H1 (cell line): ENCODE results near the gene NDUFV1. TPM values are rescaled to one million over a fixed set of nuclear protein-coding genes. Genes with fewer than 3 reads are reported as not detected.
"Not testable (repeated sequence)": the region's sequence is repeated elsewhere in the genome, so short reads cannot be mapped to it uniquely, and the experiment has no call there.

Experiments
- CTCF ChIA-PET: fragments of 300-600 bp; sonication (Branson Sonifier 250); formaldehyde crosslinking; loops from one replicate; lab custom pipeline; 2021; ENCODE audit not compliant: partially characterized antibody; lab: Charles Lee
- POLR2A ChIA-PET: fragments of 300-600 bp; sonication (Branson Sonifier 250); formaldehyde crosslinking; loops from one replicate; lab custom pipeline; 2021; ENCODE audit warnings: inconsistent platforms; ENCODE audit not compliant: partially characterized antibody; lab: Charles Lee
- DNase-seq, 2 experiments: peaks; one replicate each; pipeline versions ENCODE4 v3.0.0 to v3.0.0-alpha.2; 2010 to 2022; ENCODE audit warnings: low spot score in 2 of 2, low read depth in 1 of 2, mixed read lengths in 1 of 2
- FAIRE-seq: peaks from 2 replicates; lab custom pipeline; 2011; peaks lifted over from hg19 to GRCh38; lab: Jason Lieb, UNC
- H2AFZ ChIP-seq: 2 replicates; pipeline ENCODE4 v1.8.1; 2012; ENCODE audit warnings: low read length, inconsistent platforms
- H2AK5ac ChIP-seq: 2 replicates; pipeline ENCODE4 v1.6.1; 2013; ENCODE audit warnings: low read depth, low read length
- H2BK120ac ChIP-seq: replicated peaks from 2 replicates; pipeline ENCODE3; 2013; ENCODE audit warnings: low read depth, low read length, inconsistent platforms
- H2BK12ac ChIP-seq: 2 replicates; pipeline ENCODE4 v1.6.1; 2013; ENCODE audit warnings: low read depth, low read length
- H2BK15ac ChIP-seq: 2 replicates; pipeline ENCODE4 v1.6.1; 2013; ENCODE audit warnings: low read length
- H2BK20ac ChIP-seq: 2 replicates; pipeline ENCODE4 v1.6.1; 2013; ENCODE audit warnings: low read length
- H2BK5ac ChIP-seq: 2 replicates; pipeline ENCODE4 v1.6.1; 2013; ENCODE audit warnings: low read depth, low read length
- H3K14ac ChIP-seq: 2 replicates; pipeline ENCODE4 v1.6.1; 2013; ENCODE audit warnings: inconsistent platforms; ENCODE audit not compliant: insufficient read length
- H3K18ac ChIP-seq: 2 replicates; pipeline ENCODE4 v1.6.1; 2013; ENCODE audit warnings: low read length; ENCODE audit errors: extremely low read depth
- H3K23ac ChIP-seq: 2 replicates; pipeline ENCODE4 v1.6.1; 2013; ENCODE audit warnings: inconsistent platforms; ENCODE audit not compliant: insufficient read length
- H3K23me2 ChIP-seq: 2 replicates; pipeline ENCODE4 v1.6.1; 2013; ENCODE audit warnings: low read depth, low read length
- H3K27ac ChIP-seq: 2 replicates; pipeline ENCODE4 v1.6.1; 2011; ENCODE audit warnings: low read depth, low read length, inconsistent platforms
- H3K27me3 ChIP-seq, 4 experiments: replicated peaks in 1 of 4; 1 replicate in 1 of 4; 2 replicates in 3 of 4; pipeline versions ENCODE4 v1.6.1 to v1.8.1; 2011 to 2013; ENCODE audit warnings: low read length in 3 of 4, mild to moderate bottlenecking in 3 of 4, inconsistent platforms in 2 of 4, mixed read lengths in 2 of 4, moderate library complexity in 1 of 4; ENCODE audit not compliant: control insufficient read depth in 3 of 4, insufficient read depth in 3 of 4; ENCODE audit errors: extremely low read depth in 1 of 4
- H3K36me3 ChIP-seq, 4 experiments: 2 replicates each; pipeline versions ENCODE4 v1.6.1 to v1.8.1; 2011 to 2013; ENCODE audit warnings: mild to moderate bottlenecking in 4 of 4, low read length in 3 of 4, moderate library complexity in 2 of 4, control low read depth in 1 of 4, inconsistent platforms in 1 of 4; ENCODE audit not compliant: insufficient read depth in 4 of 4, control insufficient read depth in 2 of 4
- H3K4ac ChIP-seq: replicated peaks from 2 replicates; pipeline ENCODE3; 2013; ENCODE audit warnings: low read length, low read depth, mixed read lengths, inconsistent platforms; ENCODE audit not compliant: insufficient read length
- H3K4me1 ChIP-seq, 4 experiments: replicated peaks in 1 of 4; 1 replicate in 1 of 4; 2 replicates in 3 of 4; pipeline versions ENCODE4 v1.6.1 to v1.8.1; 2011 to 2013; ENCODE audit warnings: low read length in 3 of 4, inconsistent platforms in 2 of 4, mixed read lengths in 1 of 4; ENCODE audit not compliant: insufficient read depth in 4 of 4, control insufficient read depth in 3 of 4
- H3K4me2 ChIP-seq, 2 experiments: 2 replicates each; pipeline versions ENCODE4 v1.6.1 to v1.8.1; 2011 to 2013; ENCODE audit warnings: low read depth in 2 of 2, low read length in 2 of 2, control low read depth in 1 of 2, inconsistent platforms in 1 of 2, mild to moderate bottlenecking in 1 of 2; ENCODE audit not compliant: insufficient read depth in 1 of 2
- H3K4me3 ChIP-seq, 4 experiments: fragments of 200-600, 300-600 bp in 1 of 4; sonication (generic), shearing (Covaris generic), sonication (Bioruptor Twin) in 1 of 4; 2 replicates each; pipeline versions ENCODE4 v1.5.1 to v1.8.1; 2011 to 2016; ENCODE audit warnings: low read length in 4 of 4, low read depth in 3 of 4, control low read depth in 2 of 4, inconsistent platforms in 2 of 4, mild to moderate bottlenecking in 2 of 4, mixed read lengths in 1 of 4, moderate library complexity in 1 of 4; ENCODE audit not compliant: insufficient read depth in 2 of 4; ENCODE audit errors: extremely low read depth in 1 of 4
- H3K56ac ChIP-seq: replicated peaks from 2 replicates; pipeline ENCODE3; 2013; ENCODE audit warnings: low read depth, mild to moderate bottlenecking, mixed read lengths, low read length, inconsistent platforms; ENCODE audit not compliant: insufficient read length
- H3K79me1 ChIP-seq: 2 replicates; pipeline ENCODE4 v1.6.1; 2013; ENCODE audit warnings: low read depth, low read length, control low read depth
- H3K79me2 ChIP-seq, 2 experiments: 2 replicates each; pipeline versions ENCODE4 v1.6.1 to v1.8.1; 2012 to 2013; ENCODE audit warnings: low read length in 2 of 2, mild to moderate bottlenecking in 2 of 2, inconsistent platforms in 1 of 2; ENCODE audit not compliant: insufficient read depth in 2 of 2, control insufficient read depth in 1 of 2
- H3K9ac ChIP-seq, 4 experiments: replicated peaks in 1 of 4; 1 replicate in 1 of 4; 2 replicates in 3 of 4; pipeline versions ENCODE4 v1.6.1 to v1.8.1; 2011 to 2013; ENCODE audit warnings: low read depth in 3 of 4, low read length in 3 of 4, control low read depth in 2 of 4, mild to moderate bottlenecking in 2 of 4, moderate library complexity in 2 of 4, inconsistent platforms in 1 of 4; ENCODE audit errors: extremely low read depth in 1 of 4
- H3K9me3 ChIP-seq, 2 experiments: 2 replicates each; pipeline versions ENCODE4 v1.6.1 to v1.8.1; 2012 to 2013; ENCODE audit warnings: mild to moderate bottlenecking in 2 of 2, moderate library complexity in 2 of 2, control low read depth in 1 of 2, inconsistent platforms in 1 of 2, low read depth in 1 of 2, low read length in 1 of 2, mixed read lengths in 1 of 2; ENCODE audit not compliant: insufficient read depth in 2 of 2
- H4K20me1 ChIP-seq, 2 experiments: replicated peaks in 1 of 2; 2 replicates each; pipeline versions ENCODE3 to v1.8.1; 2011 to 2013; ENCODE audit warnings: inconsistent platforms in 2 of 2, low read length in 2 of 2, mild to moderate bottlenecking in 1 of 2; ENCODE audit not compliant: insufficient read depth in 2 of 2, control insufficient read depth in 1 of 2
- H4K5ac ChIP-seq: 2 replicates; pipeline ENCODE4 v1.6.1; 2013; ENCODE audit warnings: low read length, low read depth, mixed read lengths, inconsistent platforms; ENCODE audit not compliant: insufficient read length
- H4K8ac ChIP-seq: 2 replicates; pipeline ENCODE4 v1.8.0; 2013; ENCODE audit warnings: mild to moderate bottlenecking, moderate library complexity, low read length, inconsistent platforms; ENCODE audit not compliant: insufficient read depth; ENCODE audit errors: extremely low read depth
- H4K91ac ChIP-seq: replicated peaks from 2 replicates; pipeline ENCODE3; 2013; ENCODE audit warnings: low read length, mixed read lengths, inconsistent platforms; ENCODE audit not compliant: insufficient read length
- POLR2A ChIP-seq, 2 experiments: IDR thresholded peaks; 1 replicate in 1 of 2; 2 replicates in 1 of 2; pipeline ENCODE4 v1.6.1; 2011; ENCODE audit warnings: low read depth in 2 of 2, low read length in 2 of 2, mild to moderate bottlenecking in 2 of 2; ENCODE audit errors: control extremely low read depth in 1 of 2
- POLR2AphosphoS5 ChIP-seq: IDR thresholded peaks from 2 replicates; pipeline ENCODE4 v1.6.1; 2011; ENCODE audit warnings: low read depth, low read length
- WGBS, 2 experiments: shearing (Covaris generic) in 1 of 2; methylation state at CpG; one replicate each; pipeline versions ENCODE4 v1.1.6 to v1.1.7; 2013 to 2015; ENCODE audit warnings: low lambda C conversion rate in 2 of 2, mixed read lengths in 2 of 2, inconsistent platforms in 1 of 2, low coverage in 1 of 2, missing lambda C conversion rate in 1 of 2; ENCODE audit not compliant: insufficient replicate concordance in 2 of 2, insufficient coverage in 1 of 2, insufficient read length in 1 of 2; ENCODE audit errors: extremely low coverage in 1 of 2, missing lambda C conversion rate in 1 of 2; 5-methylcytosine and 5-hydroxymethylcytosine counted together
- polyA plus RNA-seq, 7 experiments: library from polyadenylated mRNA; depleted of rRNA in 3 of 7; stranded (reverse) in 5 of 7; unstranded in 2 of 7; fragments of >200 nt in 5 of 7; fragments of 200-250 nt in 2 of 7; gene quantifications; 1 replicate in 5 of 7; 2 replicates in 1 of 7; 4 replicates in 1 of 7; pipeline versions ENCODE4 v1.2.1 to v1.2.3, GENCODE V29; 2011 to 2013; ENCODE audit warnings: missing spikeins in 2 of 7, mixed read lengths in 2 of 7
- total RNA-seq: library from RNA; stranded (reverse); fragmentation: NEBNext Ultra II Directional; extraction: Animal tissue kit (Norgen Biotek cat#: 25700); gene quantifications from 2 replicates; pipeline ENCODE4 v1.2.1, GENCODE V29; 2021

NDUFV1 gene
- total and polyA plus RNA-seq, 2 of the 8 experiments (the other 6 are each of a cell fraction or from before 2014, with no cell fraction given) = 125 to 131 TPM

DNA sequence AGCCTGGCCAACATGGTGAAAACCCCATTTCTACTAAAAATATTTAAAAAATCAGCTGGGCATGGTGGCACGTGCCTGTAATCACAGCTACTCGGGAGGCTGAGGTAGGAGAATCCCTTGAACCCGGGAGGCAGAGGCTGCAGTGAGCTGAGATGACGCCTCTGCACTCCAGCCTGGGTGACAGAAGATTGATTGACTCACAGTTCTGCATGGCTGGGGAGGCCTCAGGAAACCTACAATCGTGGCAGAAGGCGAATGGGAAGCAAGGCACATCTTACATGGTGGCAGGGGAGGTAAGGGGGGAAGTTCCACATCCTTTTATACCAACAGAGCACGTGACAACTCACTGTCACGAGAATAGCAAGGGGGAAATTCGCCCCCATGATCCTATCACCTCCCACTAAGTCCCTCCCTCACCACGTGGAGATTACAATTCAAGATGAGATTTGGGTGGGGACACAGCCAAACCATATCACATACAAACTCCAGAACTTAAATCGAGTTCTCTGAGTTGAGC is 17.8 kb upstream of the NDUFV1 start:
- H3K4me3 ChIP-seq, H3K14ac ChIP-seq, H3K23me2 ChIP-seq, H3K9ac ChIP-seq, H2BK5ac ChIP-seq, H2BK20ac ChIP-seq, H2AK5ac ChIP-seq, H3K23ac ChIP-seq, H3K27me3 ChIP-seq, H4K20me1 ChIP-seq, H3K4ac ChIP-seq, H3K4me2 ChIP-seq, DNase-seq, H3K56ac ChIP-seq, H2BK12ac ChIP-seq, H2BK120ac ChIP-seq, H3K18ac ChIP-seq, H3K79me1 ChIP-seq, H4K8ac ChIP-seq, H2BK15ac ChIP-seq, FAIRE-seq, H3K27ac ChIP-seq, H4K5ac ChIP-seq, H2AFZ ChIP-seq, H4K91ac ChIP-seq, H3K9me3 ChIP-seq: not testable (repeated sequence)
- H3K36me3 ChIP-seq = peaks cover 6 to 34% (median 21%) of the 10 kb centered on the region in 4 experiments; a peak in 6 of 8 replicates
- peaks cover 0 to 23% (median 14%) of the 10 kb centered on the region in 4 experiments; a peak in 6 of 7 replicates for H3K4me1 ChIP-seq
- TF ChIP-seq POLR2AphosphoS5 (peak; percentile 61), POLR2A (IDR thresholded peaks at IDR 0.05; ENCODE audit: control extremely low read depth in 1 of 2, low read depth in 2 of 2, low read length in 2 of 2) (peak in 1 of 2 experiments; percentile 46; a peak in 1 of 3 replicates)
- ChIA-PET CTCF (interaction anchor here (0.9 kb wide), 1 partner anchor 25 kb away, joined by 3 read pairs; no protein-coding TSS in a partner anchor), POLR2A (interaction anchor here (1.0 to 6.7 kb wide), 4 partner anchors 12 to 25 kb away, joined by 3 to 64 read pairs (median 8); partner anchors contain the start of gene NDUFV1)
- peaks cover 0 to 22% of the 10 kb centered on the region in 2 experiments; a peak in 2 of 4 replicates for H3K79me2 ChIP-seq
- WGBS, 2 experiments = 84% methylated on average over 11 of the region's 11 CpGs; no CpG with 5 or more reads in 1 of the 2 experiments
